HepG2 (cell line): ENCODE measurements around the gene SCAF4. TPM values are rescaled to one million over a fixed set of nuclear protein-coding genes. Genes with fewer than 3 reads are reported as not detected.

Experiments
- ATAC-seq: fragments of 200-7000 bp; cut with Tn5 transposase; 3 replicates; pipeline ENCODE4 v1.9.1; 2020; ENCODE audit warnings: mild to moderate bottlenecking, moderate library complexity
- BruUV-seq: library from RNA; stranded (reverse); fragments of 400-500 nt; replicated peaks from 2 replicates; lab custom pipeline; 2021; lab: Mats Ljungman, UMichigan
- CTCF ChIA-PET: fragments of 300-600 bp; formaldehyde crosslinking; extraction: SDS; loops from one replicate; lab custom pipeline; 2021; ENCODE audit warnings: low total read pairs, inconsistent platforms, low intra/inter-chr PET ratio; lab: Yijun Ruan, JAX
- POLR2A ChIA-PET: fragments of 350-600 bp; sonication (Branson Sonifier 250); formaldehyde crosslinking; loops from one replicate; lab custom pipeline; 2020; ENCODE audit warnings: antibody characterized with exemption, inconsistent platforms; lab: Yijun Ruan, JAX
- DNase-seq: peaks from one replicate; pipeline ENCODE4 v3.0.0-alpha.2; 2015; ENCODE audit warnings: low spot score
- FAIRE-seq: peaks from 3 replicates; lab custom pipeline; 2011; peaks lifted over from hg19 to GRCh38; lab: Jason Lieb, UNC
- H2AFZ ChIP-seq: one replicate; pipeline ENCODE4 v1.6.1; 2011; ENCODE audit warnings: low read length, inconsistent platforms
- H3K27ac ChIP-seq: fragments of 300-600 bp; 3 replicates; pipeline ENCODE4 v1.8.0; 2011; ENCODE audit warnings: mixed run types, mild to moderate bottlenecking, mixed read lengths, low read length, inconsistent platforms; ENCODE audit not compliant: insufficient read depth; ENCODE audit errors: extremely low read length
- H3K27me3 ChIP-seq, 2 experiments: fragments of 200-600 bp in 1 of 2; 2 replicates in 1 of 2; 3 replicates in 1 of 2; pipeline versions ENCODE4 v1.6.0 to v1.8.0; 2011; ENCODE audit warnings: low read length in 2 of 2, mild to moderate bottlenecking in 2 of 2, moderate library complexity in 2 of 2, inconsistent platforms in 1 of 2; ENCODE audit not compliant: insufficient read depth in 2 of 2, control insufficient read depth in 1 of 2
- H3K36me3 ChIP-seq, 2 experiments: fragments of 200-600 bp in 1 of 2; replicated peaks in 1 of 2; 2 replicates in 1 of 2; 3 replicates in 1 of 2; pipeline versions ENCODE4 v1.5.1 to v1.8.0; 2011; ENCODE audit warnings: low read length in 2 of 2, inconsistent platforms in 1 of 2; ENCODE audit not compliant: insufficient read depth in 2 of 2, control insufficient read depth in 1 of 2
- H3K4me1 ChIP-seq: 2 replicates; pipeline ENCODE4 v1.5.1; 2012; ENCODE audit warnings: low read length, inconsistent platforms; ENCODE audit not compliant: insufficient read depth
- H3K4me2 ChIP-seq: 2 replicates; pipeline ENCODE4 v1.6.0; 2011; ENCODE audit warnings: low read depth, low read length, inconsistent platforms
- H3K4me3 ChIP-seq, 3 experiments: fragments of 200-600 bp in 1 of 3; sonication (generic), shearing (Covaris generic) in 1 of 3; replicated peaks in 1 of 3; 2 replicates each; pipeline ENCODE4 v1.5.1; 2011 to 2016; ENCODE audit warnings: low read length in 3 of 3, inconsistent platforms in 2 of 3, low read depth in 2 of 3, mild to moderate bottlenecking in 2 of 3, control low read depth in 1 of 3, mixed read lengths in 1 of 3; ENCODE audit not compliant: insufficient read depth in 1 of 3
- H3K79me2 ChIP-seq: one replicate; pipeline ENCODE4 v1.6.1; 2011; ENCODE audit warnings: low read length, inconsistent platforms; ENCODE audit not compliant: insufficient read depth
- H3K9ac ChIP-seq: 2 replicates; pipeline ENCODE4 v1.6.0; 2011; ENCODE audit warnings: mild to moderate bottlenecking, low read depth, low read length, inconsistent platforms; ENCODE audit not compliant: insufficient read depth
- H3K9me3 ChIP-seq: 2 replicates; pipeline ENCODE4 v1.5.1; 2012; ENCODE audit warnings: mild to moderate bottlenecking, low read length
- H4K20me1 ChIP-seq: 2 replicates; pipeline ENCODE4 v1.6.0; 2011; ENCODE audit warnings: inconsistent platforms, mild to moderate bottlenecking, low read length, moderate library complexity; ENCODE audit not compliant: insufficient read depth
- EZH2 ChIP-seq: conservative IDR thresholded peaks from 2 replicates; pipeline ENCODE4 v1.6.1; 2012; ENCODE audit warnings: mild to moderate bottlenecking, low read depth, low read length, moderate library complexity
- HNRNPH1 ChIP-seq: fragments of 200-400 bp; formaldehyde crosslinking; optimal IDR thresholded peaks from 2 replicates; pipeline ENCODE3; 2017; ENCODE audit warnings: mild to moderate bottlenecking, low read depth, low read length
- LBX2 ChIP-seq: sonication (generic); formaldehyde crosslinking; IDR thresholded peaks from 2 replicates; pipeline ENCODE4 v1.5.0; 2020; ENCODE audit warnings: missing genetic modification reagents, mild to moderate bottlenecking, borderline replicate concordance
- MIXL1 ChIP-seq: IDR thresholded peaks from 2 replicates; pipeline ENCODE4 v1.6.1; 2016
- MTA1 ChIP-seq: sonication (generic); formaldehyde crosslinking; IDR thresholded peaks from 2 replicates; pipeline ENCODE4 v1.4.0; 2020; ENCODE audit warnings: missing genetic modification reagents, mild to moderate bottlenecking, borderline replicate concordance
- NR2F2 ChIP-seq: IDR thresholded peaks from 2 replicates; pipeline ENCODE4 v1.6.1; 2012; ENCODE audit warnings: low read depth, inconsistent platforms, borderline replicate concordance
- PRMT3 ChIP-seq: sonication (generic); formaldehyde crosslinking; IDR thresholded peaks from 2 replicates; pipeline ENCODE4 v1.8.1; 2022; ENCODE audit warnings: low read depth, mild to moderate bottlenecking, moderate library complexity, missing genetic modification reagents, borderline replicate concordance
- SP4 ChIP-seq: sonication (generic); formaldehyde crosslinking; IDR thresholded peaks from 2 replicates; pipeline ENCODE4 v1.8.1; 2023; ENCODE audit warnings: mild to moderate bottlenecking, missing genetic modification reagents
- ZFP90 ChIP-seq: sonication (generic); formaldehyde crosslinking; IDR thresholded peaks from 2 replicates; pipeline ENCODE4 v1.8.0; 2022; ENCODE audit warnings: missing genetic modification reagents, mild to moderate bottlenecking, inconsistent platforms, borderline replicate concordance
- ZNF121 ChIP-seq: sonication (generic); formaldehyde crosslinking; IDR thresholded peaks from 2 replicates; pipeline ENCODE4 v1.5.0; 2020; ENCODE audit warnings: mild to moderate bottlenecking, missing genetic modification reagents
- ZNF17 ChIP-seq: sonication (generic); formaldehyde crosslinking; IDR thresholded peaks from 2 replicates; pipeline ENCODE4 v1.5.0; 2020; ENCODE audit warnings: mild to moderate bottlenecking, missing genetic modification reagents
- ZNF20 ChIP-seq: sonication (generic); formaldehyde crosslinking; IDR thresholded peaks from 2 replicates; pipeline ENCODE4 v1.4.0; 2020; ENCODE audit warnings: mild to moderate bottlenecking, moderate library complexity, missing genetic modification reagents
- ZNF326 ChIP-seq: sonication (generic); formaldehyde crosslinking; IDR thresholded peaks from 2 replicates; pipeline ENCODE4 v1.4.0; 2020; ENCODE audit warnings: missing genetic modification reagents, borderline replicate concordance
- ZNF33A ChIP-seq: sonication (generic); formaldehyde crosslinking; IDR thresholded peaks from 2 replicates; pipeline ENCODE4 v1.5.1; 2020; ENCODE audit warnings: missing genetic modification reagents, mild to moderate bottlenecking, moderate library complexity, borderline replicate concordance
- ZNF354B ChIP-seq: sonication (generic); formaldehyde crosslinking; IDR thresholded peaks from 2 replicates; pipeline ENCODE4 v1.8.0; 2022; ENCODE audit warnings: mild to moderate bottlenecking, missing genetic modification reagents
- ZNF557 ChIP-seq: sonication (generic); formaldehyde crosslinking; IDR thresholded peaks from 2 replicates; pipeline ENCODE4 v1.4.0; 2020; ENCODE audit warnings: missing genetic modification reagents
- ZNF691 ChIP-seq: sonication (generic); formaldehyde crosslinking; IDR thresholded peaks from 2 replicates; pipeline ENCODE4 v1.4.0; 2020; ENCODE audit warnings: missing genetic modification reagents, low read depth, mild to moderate bottlenecking, borderline replicate concordance
- WGBS: methylation state at CpG from one replicate; pipeline ENCODE4 v1.1.6; 2017; ENCODE audit warnings: low lambda C conversion rate; 5-methylcytosine and 5-hydroxymethylcytosine counted together
- in situ Hi-C: cut with HindIII; loops from 2 replicates; pipeline ENCODE4 v1.10.0; 2017; ENCODE audit warnings: low pct_unique_long_range_greater_than_20kb; ENCODE audit not compliant: extremely low pct_ligation_motif_present
- intact Hi-C: fragments of 100-400 bp; cut with micrococcal nuclease; formaldehyde crosslinking; loops from one replicate; pipeline ENCODE4 v1.10.0; 2022; ENCODE audit not compliant: unreplicated experiment
- polyA plus RNA-seq, 8 experiments: library from polyadenylated mRNA; depleted of rRNA in 3 of 8; stranded (reverse) in 7 of 8; unstranded in 1 of 8; fragments of >200 nt; fragmentation: Illumina TruSeq in 4 of 8; extraction: Trizol in 4 of 8; gene quantifications; 2 replicates each; pipeline versions ENCODE4 v1.2.1 to v1.2.3, GENCODE V29; 2011 to 2016; ENCODE audit warnings: low read depth in 4 of 8, missing spikeins in 1 of 8, mixed read lengths in 1 of 8; ENCODE audit not compliant: insufficient read depth in 1 of 8
- total RNA-seq, 5 experiments: library from RNA; depleted of rRNA; stranded (reverse); fragments of >200 nt; fragmentation: Illumina TruSeq; extraction: Trizol; gene quantifications; 2 replicates each; pipeline ENCODE4 v1.2.3, GENCODE V29; 2016; ENCODE audit warnings: low read depth in 1 of 5

Gene SCAF4
- total and polyA plus RNA-seq, 2 of the 13 experiments (the other 11 are each of a cell fraction or from before 2014, with no cell fraction given): 9.1 to 11.5 TPM

GRCh38 chr21:31774031-31774430, 42.1 kb upstream of the SCAF4 start:
- Histone ChIP-seq H3K36me3 (no peaks in the 10 kb centered on the region), H4K20me1 (no peaks in the 10 kb centered on the region), H3K4me3 (no peak overlapping the region), H3K4me2 (no peak overlapping the region), H2AFZ (no peak overlapping the region), H3K4me1 (no peaks in the 10 kb centered on the region), H3K27ac (no peak overlapping the region), H3K9ac (no peak overlapping the region), H3K27me3 (peaks cover 0 to 6% of the 10 kb centered on the region in 2 experiments; a peak in 1 of 5 replicates), H3K79me2 (no peaks in the 10 kb centered on the region), H3K9me3 (no peaks in the 10 kb centered on the region)
- no peak for TF ChIP-seq ZNF326 (CRISPR knock-in tag)
- TF ChIP-seq SP4 (CRISPR knock-in tag): no peak
- no peak for TF ChIP-seq MTA1 (CRISPR knock-in tag)
- no peak for TF ChIP-seq NR2F2
- no peak for TF ChIP-seq ZNF121 (CRISPR knock-in tag)
- no peak for TF ChIP-seq ZNF354B (CRISPR knock-in tag)
- no peak for TF ChIP-seq ZNF20 (CRISPR knock-in tag)
- intact Hi-C loops: no loop called here
- POLR2A ChIA-PET: no interaction called here
- FAIRE-seq: no peak
- in situ Hi-C loops: loop anchor here (10.0 kb wide), 1 partner anchor 481 kb away; no protein-coding TSS in a partner anchor
- no TSS peak for BruUV-seq
- 92% methylated on average over 1 of the region's 1 CpG for WGBS
- DNase-seq: no peak
- CTCF ChIA-PET: no interaction called here
- ATAC-seq: no peak

- no peak overlapping the region for H3K27ac ChIP-seq
- H3K4me1 ChIP-seq: no peaks in the 10 kb centered on the region
- ATAC-seq (no peak), FAIRE-seq (no peak), DNase-seq (no peak)
- H3K27me3 ChIP-seq: no peaks in the 10 kb centered on the region; a peak in 1 of 5 replicates
- H4K20me1 ChIP-seq: no peaks in the 10 kb centered on the region
- no peak overlapping the region for H2AFZ ChIP-seq
- no peaks in the 10 kb centered on the region for H3K36me3 ChIP-seq
- 46% methylated on average over 5 of the region's 5 CpGs for whole genome bisulfite sequencing
- intact Hi-C loops: no loop called here
- no peak overlapping the region for H3K4me2 ChIP-seq
- in situ Hi-C loops: loop anchor here (10.0 kb wide), 1 partner anchor 482 kb away; no protein-coding TSS in a partner anchor
- POLR2A ChIA-PET: no interaction called here
- H3K9me3 ChIP-seq: no peaks in the 10 kb centered on the region
- BruUV-seq: no TSS peak
- H3K79me2 ChIP-seq: no peaks in the 10 kb centered on the region
- no peak overlapping the region for H3K9ac ChIP-seq
- no peak overlapping the region for H3K4me3 ChIP-seq
- CTCF ChIA-PET: no interaction called here
- TF ChIP-seq ZNF557 (CRISPR knock-in tag) (no peak), EZH2 (no peak), HNRNPH1 (no peak), PRMT3 (CRISPR knock-in tag) (no peak), ZFP90 (CRISPR knock-in tag) (no peak), MIXL1 (no peak), LBX2 (CRISPR knock-in tag) (no peak), ZNF33A (CRISPR knock-in tag) (no peak), ZNF17 (CRISPR knock-in tag) (no peak), ZNF691 (no peak)
Observed at GRCh38 chr21:31772674-31773555, 41.0 kb upstream of the SCAF4 start.
